ENCODE results near the gene FBN1.

Gene FBN1

DNA sequence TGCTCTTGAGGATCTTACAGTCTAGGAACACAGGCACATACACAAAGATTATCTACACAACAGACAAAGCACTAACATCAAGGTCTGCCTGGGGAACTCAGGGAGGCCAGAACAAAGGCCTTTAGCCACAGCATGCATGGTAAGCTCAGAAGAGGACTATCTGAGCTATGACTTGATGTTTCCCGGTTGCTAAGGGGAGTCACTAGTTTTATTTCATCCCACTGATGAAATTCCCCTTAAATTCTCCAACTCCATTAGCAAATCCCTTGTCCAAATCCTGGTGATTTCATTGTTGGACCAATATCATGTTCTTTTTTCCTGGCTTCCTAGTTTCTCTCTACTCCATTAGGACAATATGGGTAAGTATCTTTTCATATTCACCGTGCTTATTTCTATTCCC lies 23.3 kb downstream of the FBN1 start:
- no peak for DNase-seq (ENCODE audit: low read depth)

- DNase-seq (ENCODE audit: low read depth) = no peak
Observed at GRCh38 chr15:48619446-48619845, 26.1 kb downstream of the FBN1 start.

GRCh38 chr15:48617619-48618018 lies 27.9 kb downstream of the FBN1 start:
- peak; percentile 94 for DNase-seq (ENCODE audit: low read depth)

- peak; percentile 67 for DNase-seq (ENCODE audit: low read depth)
Observed at GRCh38 chr15:48616216-48616615, 29.3 kb downstream of the FBN1 start.

DNA sequence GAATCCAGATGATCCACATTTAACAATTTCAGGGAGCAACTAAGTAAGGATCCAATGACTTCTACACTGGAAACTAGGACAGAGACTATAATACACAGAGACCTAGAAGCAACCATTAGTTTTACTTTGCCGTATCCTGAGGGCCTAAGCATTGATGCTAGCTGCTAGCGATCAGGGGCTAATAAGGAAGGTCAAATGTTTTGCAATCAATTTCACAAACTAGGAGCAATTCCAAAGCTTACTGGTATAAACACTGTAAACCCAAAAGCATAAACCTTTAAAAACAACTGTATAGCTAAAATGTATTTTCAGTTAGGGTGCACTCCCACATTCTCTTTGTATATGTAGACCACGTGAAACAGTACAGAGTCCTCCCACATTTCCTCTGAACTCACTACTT lies 31.5 kb downstream of the FBN1 start:
- peak; percentile 60 for DNase-seq (ENCODE audit: low read depth)

- peak; percentile 34 for DNase-seq (ENCODE audit: low read depth)
Observed at GRCh38 chr15:48609486-48609885, 36.0 kb downstream of the FBN1 start.

DNA sequence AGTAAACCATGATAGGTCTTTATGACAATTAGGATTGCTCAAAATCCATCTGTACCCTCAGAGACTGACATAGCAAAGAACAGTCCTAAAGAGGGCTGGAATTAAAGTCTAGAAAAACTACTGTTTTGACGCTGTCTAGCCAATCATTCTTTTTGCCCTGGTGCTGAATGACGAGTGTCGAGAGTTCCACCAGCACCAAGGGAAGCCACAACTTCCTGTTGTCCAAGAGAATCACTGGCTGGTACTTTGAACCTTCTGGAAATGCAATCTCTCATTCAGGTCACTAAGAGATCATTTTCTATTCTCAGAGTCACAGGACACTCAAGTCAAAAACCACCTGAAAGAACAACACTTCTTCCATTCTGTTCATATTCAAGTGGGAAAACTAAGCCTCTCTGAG lies 37.7 kb downstream of the FBN1 start:
- DNase-seq (ENCODE audit: low read depth) = no peak

DNA sequence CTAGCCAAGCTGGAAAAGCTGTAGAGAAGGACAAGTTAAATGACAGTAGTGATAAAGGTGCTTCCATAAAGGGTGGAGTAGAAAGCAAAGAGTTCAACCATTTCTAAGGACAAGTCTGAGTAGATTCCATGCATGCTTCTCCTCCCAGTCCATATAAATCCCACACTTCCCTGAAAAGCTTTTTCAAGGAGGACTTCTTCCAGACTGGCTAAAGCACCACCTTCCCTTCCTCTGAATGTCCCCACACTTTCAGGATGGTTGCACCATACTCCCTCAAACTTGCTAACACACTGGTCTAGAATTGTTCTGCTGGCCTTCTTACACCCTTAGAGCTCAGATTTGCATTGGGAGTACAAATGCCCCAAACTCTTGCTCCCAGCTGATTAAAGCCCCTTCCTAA lies 40.9 kb downstream of the FBN1 start:
- peak; percentile 24 for DNase-seq (ENCODE audit: low read depth)

- no peak for DNase-seq (ENCODE audit: low read depth)
Observed at GRCh38 chr15:48603922-48604321, 41.6 kb downstream of the FBN1 start.

- no peak for DNase-seq (ENCODE audit: low read depth)
Observed at GRCh38 chr15:48603123-48603500, 42.4 kb downstream of the FBN1 start.

- peak; percentile 61 for DNase-seq (ENCODE audit: low read depth)
Observed at GRCh38 chr15:48602358-48603122, 43.0 kb downstream of the FBN1 start.

- no peak for DNase-seq (ENCODE audit: low read depth)
Observed at GRCh38 chr15:48601095-48601494, 44.4 kb downstream of the FBN1 start.

DNA sequence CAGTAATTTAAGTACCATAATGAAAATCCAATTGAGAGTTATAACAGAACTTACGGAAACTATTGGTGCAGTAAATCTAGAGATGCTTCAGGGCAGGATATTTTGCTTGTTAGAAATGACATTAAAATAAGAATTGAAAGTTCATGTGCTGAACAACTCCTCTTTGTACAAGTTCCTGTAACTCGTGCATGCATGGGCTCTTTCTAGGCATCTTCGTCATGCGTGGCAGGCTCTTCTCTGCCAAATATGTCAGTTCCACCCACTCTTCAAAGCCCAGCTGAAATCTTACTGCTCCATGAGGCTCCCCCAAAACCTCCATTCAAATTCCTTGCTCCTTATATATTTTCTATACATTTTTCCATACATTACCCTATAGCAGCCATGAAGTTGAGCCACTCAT lies 48.7 kb downstream of the FBN1 start:
- DNase-seq (ENCODE audit: low read depth) = peak; percentile 33

DNA sequence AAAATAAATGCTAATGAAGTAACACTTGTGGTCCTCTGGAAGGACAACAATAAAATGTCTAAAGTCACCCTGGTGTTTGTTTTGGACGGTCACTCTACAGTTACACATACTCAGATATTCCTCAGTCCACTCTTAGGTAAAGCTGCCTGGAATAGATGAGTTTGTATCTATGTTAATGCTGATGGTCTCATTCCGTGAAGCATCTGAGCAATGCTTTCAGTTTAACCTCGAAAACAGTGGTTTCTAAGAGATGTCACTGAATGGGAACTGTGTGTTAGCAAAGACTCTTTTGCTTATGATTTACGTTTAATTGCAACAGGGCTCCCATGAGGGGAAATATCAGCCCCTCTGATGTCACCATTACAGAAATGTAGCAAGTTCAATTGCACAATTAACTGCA lies 49.1 kb downstream of the FBN1 start:
- peak; percentile 78 for DNase-seq (ENCODE audit: low read depth)

- no peak for DNase-seq (ENCODE audit: low read depth)
Observed at GRCh38 chr15:48595981-48596380, 49.5 kb downstream of the FBN1 start.

DNA sequence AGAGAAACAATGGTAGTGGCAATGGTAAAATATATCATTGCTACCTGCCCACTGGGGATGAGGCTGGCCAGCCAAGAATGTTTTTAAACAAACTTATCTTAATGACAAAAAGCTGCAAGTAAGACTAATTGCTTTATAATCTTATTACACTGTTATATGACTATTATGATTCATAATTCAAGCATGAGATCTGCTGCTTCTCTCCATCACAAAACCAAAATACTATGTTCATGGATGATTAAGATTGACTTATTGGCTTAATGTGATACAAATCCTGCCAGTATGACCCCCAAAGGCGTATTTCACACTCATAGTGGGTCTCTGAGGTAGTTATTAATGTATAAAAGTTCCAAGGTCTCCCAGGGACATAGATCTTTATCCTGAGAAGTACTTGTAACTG lies 52.6 kb downstream of the FBN1 start:
- no peak for DNase-seq (ENCODE audit: low read depth)

GRCh38 chr15:48592221-48592731 lies 53.2 kb downstream of the FBN1 start:
- DNase-seq (ENCODE audit: low read depth) = peak; percentile 85

DNA sequence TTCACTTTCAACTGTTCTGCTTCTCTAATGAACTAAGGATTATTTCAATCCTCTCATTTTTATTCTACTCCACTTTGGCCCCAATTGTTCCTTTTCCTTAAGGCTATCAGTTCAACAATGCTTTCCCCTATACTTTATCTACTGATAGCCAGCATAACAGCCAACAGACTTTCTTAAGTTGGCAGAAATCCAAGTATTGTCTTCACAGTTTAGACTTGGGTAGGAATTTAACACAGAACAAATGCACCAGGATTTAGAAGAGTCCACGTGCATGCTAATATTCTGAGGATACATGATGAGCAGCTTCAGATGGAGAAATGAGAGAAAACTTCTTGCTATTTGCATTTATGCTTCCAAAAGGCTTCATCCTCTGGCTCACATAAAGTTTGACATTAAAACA lies 54.8 kb downstream of the FBN1 start:
- DNase-seq (ENCODE audit: low read depth) = no peak

DNA sequence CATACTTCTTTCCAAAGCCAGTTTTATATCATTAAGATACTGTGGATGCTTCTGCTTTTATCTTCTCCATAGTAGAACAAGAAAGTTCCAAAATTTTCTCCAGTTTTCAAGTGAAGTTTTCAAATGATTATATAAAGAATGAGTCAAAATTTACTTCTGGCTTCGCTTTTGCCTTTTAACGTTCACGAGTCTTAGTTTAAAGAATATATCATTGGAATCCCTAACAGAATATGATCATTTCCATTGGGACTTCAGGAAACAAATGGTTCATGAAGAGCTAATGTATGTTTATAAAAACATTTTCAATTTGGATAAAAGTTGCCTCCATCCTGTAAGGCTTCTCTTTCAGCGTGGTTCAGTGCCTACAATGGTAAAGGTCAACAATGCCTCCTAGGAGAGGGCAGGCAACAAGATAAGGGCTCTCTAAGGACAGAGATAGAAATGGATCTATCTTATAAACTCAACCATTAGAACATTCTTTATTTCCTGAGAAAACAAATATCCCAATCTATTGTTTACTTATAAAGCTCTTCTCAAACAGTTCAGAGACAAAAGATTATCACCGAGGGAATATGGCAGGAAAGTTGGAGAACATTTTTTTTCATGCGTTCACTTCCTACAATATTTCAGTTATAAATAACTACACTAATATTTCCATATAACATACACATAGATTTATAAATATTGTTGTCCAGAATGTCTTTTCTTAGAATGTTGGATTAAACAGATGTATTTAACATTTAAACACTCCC lies 60.5 kb downstream of the FBN1 start:
- no peak for DNase-seq (ENCODE audit: low read depth)

DNA sequence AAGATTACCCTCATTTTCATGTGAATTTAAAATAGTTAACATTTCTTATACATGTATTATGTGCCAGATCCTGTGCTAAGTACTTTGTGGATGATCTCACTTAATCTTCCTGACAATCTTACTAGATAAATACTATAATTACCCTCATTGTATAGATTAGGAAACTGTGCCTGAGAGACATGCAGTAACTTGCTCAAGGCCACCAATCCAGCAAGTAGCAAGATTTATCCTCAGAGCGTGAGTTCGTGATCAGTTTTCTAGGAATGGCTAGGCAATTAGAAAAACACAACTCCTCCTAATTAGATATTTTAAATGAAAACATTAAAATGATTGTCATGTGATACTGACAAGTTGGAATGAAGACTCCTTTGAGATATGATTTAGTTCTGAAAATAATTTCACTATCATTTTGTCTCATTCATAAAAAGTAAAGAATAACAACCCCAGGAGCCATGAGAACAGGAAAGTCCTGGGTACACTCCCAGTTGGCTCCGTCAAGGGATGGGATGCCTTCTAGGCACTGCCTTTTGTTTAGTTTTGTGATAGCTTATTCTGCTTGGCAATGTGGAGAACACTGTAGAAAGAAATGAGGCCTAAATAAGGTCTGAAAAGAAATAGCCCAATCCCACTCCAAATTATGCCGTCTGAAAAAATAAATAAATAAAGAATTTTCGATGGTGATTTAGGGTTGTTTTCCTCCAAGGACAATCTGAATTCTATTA lies 61.3 kb downstream of the FBN1 start:
- DNase-seq (ENCODE audit: low read depth) = no peak

GRCh38 chr15:48582452-48583247 lies 62.9 kb downstream of the FBN1 start:
- peak; percentile 97 for DNase-seq (ENCODE audit: low read depth)

DNA sequence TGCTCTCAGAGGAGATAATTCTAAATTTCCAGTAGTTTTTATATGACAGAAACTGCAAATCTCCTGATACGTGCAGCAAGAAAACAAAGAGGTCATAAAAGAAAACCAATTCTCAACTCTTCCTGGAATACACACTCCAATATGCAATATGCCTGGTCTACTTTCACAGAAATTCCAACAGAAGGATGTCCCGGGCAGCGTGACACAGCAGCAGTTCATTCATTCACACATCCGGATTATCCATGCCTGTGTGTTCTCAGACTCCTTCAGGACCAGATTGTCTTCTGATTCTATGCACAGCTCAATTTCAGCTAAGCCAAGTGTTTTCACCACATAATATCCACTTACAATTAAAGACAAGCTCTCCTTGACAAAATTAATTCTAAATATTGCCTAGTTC lies 64.3 kb downstream of the FBN1 start:
- no peak for DNase-seq (ENCODE audit: low read depth)
